ENCODE results near the gene LRRC32.

Gene LRRC32

DNA sequence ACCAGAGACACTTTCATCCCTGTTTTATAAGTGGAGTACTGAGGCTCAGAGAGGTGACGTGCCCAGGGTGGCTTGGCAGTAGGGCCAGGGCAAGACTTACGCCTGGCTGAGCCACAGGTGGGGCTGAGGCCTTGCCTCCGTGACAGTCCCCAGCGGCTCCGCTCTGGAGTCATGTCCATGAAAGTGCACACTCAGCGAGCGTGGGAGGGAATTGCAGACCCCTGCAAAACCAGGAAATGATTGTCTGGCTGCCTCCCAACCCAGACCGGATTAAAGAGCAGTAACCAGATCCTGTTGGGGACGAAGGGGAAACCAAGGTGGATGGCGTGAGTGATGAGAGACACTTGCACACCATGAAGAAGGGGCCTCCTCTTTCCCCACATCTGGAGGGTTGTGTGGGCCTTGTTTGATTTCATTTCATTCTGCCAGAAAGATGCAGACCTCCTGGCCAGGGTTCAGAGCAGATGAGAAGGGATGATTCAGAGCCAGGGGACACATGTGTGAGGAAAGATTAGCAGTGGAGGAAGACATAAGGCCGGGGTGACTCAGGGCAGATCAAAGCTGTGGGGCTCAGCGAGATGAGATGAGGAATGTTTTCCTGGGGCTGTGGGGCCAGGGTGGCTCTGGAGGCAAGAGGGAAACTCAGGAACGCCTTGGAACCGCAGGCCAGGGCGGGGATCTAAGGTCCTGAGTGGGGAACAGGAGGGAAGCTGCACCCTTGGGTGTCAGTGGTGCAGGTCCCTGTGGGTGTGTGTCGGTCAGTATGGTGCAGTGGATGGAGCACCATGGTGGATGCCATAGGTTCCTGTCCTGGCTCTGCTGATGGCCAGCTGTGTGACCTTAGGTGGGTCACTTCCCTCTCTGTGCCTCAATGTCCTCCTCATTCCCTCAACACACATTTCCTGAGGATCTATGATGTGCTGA, 29.9 kb upstream of the LRRC32 start:
- DNase-seq (ENCODE audit: low read depth, low spot score), result no peak

DNA sequence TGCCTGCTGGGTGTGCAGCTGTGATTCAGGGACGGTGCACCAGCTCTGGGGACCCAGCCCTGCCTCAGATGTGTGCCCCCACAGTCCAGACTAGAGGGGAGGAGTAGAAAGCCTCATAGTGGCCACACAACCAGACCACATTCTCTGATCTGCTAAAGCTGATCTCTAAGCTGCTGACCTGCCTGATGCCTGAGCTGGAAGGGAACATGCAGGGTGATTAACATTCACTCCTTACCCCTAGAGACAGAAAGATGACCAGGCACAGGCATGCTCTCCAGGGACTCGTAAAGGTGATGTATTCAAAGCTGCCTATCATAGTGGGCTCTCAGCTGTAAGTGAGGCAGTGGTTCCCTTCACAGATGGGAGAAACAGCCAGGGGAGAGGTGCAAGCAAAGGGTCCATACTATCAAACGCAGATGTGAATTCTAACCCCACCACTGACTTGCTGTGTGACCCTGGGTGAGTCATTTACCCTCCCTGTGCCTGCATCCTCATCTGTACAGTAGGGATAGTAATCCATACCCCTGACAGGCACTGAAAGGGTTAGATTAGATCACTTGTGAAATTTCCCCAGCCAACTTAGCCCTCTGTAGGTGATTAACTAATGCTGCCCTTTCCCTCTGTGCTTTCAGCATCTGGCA, 29.0 kb upstream of the LRRC32 start:
- DNase-seq (ENCODE audit: low read depth, low spot score), result no peak

DNA sequence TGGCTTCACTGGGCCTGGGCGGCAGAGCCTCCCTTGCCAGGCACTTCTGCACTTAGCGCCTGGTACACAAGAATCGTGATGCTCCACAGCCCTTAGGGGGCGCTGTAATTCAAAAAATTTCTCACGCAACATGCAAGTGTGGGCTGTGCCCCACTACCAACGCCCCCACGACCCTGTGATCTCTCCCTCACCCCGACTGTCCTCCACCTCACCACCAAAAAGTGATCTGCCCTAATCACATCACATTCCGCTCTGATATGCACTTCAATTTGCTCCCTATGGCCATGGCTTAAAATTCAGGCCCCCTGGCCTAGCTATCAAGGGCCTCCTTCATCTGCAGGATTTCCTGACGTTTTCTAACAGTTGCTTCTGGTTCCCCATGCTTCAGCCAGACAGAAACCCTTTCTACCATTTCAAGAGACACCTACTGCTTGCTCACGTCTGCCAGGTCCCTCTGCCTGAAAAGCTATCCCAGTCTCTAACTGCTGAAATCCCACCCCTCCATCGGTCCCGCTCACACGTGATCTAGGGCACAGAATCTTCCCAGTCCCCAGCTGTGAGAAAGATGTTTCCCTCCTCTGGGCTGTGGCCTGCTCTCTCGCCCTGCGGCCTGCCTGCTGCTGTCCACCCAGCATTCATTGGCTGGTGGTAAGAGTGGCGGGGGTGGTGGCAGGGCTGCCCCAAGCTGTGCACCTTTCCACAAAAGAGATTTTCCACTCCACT, 27.9 kb upstream of the LRRC32 start:
- no peak for DNase-seq (ENCODE audit: low read depth, low spot score)

DNA sequence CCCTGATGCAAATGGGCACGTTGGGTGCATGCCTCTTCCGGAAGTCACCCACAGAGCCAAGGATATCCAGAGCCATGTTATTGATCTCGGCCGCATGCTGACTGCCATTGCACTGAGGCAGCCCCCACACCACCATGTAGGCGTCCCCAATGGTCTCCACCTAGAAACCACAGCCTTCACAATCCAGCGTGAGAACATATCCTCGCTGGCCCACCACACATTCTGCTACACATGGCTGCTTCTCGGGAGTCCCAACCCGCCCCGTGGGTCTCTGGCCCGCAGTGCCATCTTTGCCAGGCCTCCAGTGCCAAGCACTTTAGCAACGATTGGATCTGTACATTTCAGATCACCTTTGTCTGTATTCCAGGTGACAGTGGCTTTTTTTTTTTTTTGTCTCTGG, 26.2 kb upstream of the LRRC32 start:
- DNase-seq (ENCODE audit: low read depth, low spot score), result no peak

DNA sequence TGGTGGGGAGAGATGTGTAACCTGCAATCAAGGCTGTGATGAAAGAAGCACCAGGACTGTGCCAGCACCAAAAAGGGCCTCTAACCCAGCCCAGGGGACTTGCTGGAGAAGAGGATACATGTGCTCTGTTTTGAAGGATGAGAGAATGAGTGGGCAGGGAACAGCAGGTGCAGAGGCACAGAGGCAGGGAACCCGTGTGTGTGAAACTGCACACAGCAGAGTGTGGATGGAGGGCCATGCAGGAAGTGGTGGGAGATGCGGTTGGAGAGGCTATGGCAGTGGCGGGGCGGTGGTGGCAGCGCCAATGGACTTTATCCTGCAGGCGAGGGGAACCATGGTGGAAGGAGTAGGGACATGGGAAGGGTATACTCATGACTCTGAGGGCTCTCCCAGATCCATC, 25.2 kb upstream of the LRRC32 start:
- DNase-seq (ENCODE audit: low read depth, low spot score), result no peak

DNA sequence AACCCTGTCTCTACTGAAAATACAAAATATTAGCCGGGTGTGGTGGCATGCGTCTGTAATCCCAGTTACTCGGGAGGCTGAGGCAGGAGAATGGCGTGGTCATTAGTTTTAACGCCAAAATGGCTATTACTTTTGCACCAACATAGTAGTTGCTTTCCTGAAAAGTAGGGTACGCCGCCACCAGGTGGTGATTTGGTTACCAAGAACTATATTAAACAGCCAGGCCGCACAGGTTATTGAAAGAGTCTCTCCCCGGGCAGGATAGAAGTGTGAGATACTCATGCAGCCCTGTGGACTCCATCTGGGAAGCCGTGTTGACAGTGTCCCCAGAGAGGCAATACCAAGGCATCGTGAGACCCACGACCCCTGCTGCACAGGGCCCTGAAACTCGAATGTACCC, 24.6 kb upstream of the LRRC32 start:
- no peak for DNase-seq (ENCODE audit: low read depth, low spot score)

DNA sequence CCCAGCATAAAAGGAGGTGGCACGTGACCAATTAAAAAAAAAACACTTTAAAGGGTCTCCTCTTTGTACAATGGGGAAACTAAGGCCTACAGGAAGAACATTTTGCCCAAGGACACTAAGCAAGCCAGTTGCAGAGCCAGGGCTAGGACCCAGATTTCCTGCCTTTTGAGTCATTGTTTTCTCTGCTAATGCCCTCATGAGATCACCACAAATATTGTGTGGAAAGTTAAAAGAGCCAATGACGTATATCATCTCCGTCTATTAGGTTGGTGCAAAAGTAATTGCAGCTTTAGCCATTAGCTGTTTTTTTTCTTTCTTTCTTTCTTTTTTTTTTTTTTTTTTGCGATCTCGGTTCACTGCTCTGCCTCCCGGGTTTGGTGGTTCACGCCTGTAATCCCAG, 24.1 kb upstream of the LRRC32 start:
- DNase-seq (ENCODE audit: low read depth, low spot score), result no peak

DNA sequence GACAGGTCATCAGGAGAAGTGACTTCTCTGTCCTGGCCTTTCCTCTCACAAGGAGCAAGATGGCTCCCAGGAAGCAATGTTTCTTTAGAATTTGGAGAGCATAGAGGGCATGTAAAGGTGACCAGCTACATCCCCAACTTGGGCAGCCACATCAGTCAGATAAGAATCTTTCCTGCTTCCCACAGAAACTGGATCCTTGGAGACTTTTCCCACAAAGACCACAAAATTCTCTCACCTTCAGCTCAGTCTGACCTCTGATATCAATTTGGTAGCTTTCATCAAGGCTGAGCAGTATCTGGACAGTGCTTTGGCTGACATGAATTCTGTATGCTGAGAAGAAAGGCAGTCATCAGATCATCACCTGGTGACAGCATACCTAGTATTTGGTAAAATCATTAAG, 23.3 kb upstream of the LRRC32 start:
- no peak for DNase-seq (ENCODE audit: low read depth, low spot score)

DNA sequence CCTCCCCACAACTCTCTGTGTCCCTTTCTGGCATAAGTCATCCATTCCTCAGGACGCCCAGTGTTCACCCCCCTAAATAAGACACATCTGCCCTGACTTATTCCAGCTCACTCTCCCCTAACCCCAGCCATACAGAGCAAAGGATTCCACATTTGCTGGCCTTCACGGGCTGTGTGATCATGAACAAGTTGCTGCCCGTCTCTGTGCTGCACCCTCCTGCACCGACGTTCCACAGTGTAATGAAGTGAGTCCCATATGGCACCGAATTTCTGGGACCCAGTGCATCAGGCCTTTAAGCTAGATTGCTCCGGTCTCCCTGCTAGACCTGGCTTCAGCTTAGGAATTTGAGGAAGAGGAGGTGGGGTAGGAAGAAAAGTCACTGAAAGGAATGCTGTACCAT, 22.4 kb upstream of the LRRC32 start:
- no peak for DNase-seq (ENCODE audit: low read depth, low spot score)

DNA sequence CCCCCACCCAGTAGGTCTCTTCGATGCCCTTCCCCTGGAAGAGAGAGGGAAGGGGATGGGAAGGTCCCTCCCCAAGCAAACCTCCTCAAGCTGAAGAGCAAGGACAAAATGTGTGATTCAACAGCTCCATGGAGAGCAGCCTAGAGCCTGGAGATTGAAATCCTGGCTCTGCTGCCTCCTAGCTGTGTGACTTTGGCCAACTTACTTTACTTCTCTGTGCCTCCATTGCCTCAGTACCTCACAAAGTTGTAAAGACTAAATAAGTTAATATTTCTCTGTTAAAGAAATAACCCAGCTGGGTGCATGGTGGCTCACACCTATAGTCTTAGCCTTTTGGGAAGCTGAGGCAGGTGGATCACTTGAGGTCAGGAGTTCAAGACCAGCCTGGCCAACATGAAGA, 21.1 kb upstream of the LRRC32 start:
- DNase-seq (ENCODE audit: low read depth, low spot score), result no peak

DNA sequence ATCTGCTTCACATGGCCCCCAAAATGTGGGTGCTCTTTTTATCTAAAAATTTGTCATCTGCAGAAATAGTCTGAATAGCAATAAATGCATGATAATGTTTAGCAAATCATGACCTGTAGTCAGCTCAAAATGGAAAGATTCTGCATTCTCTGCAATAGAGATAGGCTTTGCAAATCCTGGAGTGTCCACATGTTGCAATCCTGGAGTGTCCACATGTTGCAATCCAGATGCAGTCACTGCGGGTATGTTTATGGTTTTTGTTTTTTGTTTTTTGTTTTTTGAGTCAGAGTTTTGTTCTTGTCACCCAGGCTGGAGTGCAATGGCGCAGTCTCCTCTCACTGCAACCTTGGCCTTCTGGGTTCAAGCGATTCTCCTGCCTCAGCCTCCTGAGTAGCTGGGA, 20.2 kb upstream of the LRRC32 start:
- DNase-seq (ENCODE audit: low read depth, low spot score), result no peak

DNA sequence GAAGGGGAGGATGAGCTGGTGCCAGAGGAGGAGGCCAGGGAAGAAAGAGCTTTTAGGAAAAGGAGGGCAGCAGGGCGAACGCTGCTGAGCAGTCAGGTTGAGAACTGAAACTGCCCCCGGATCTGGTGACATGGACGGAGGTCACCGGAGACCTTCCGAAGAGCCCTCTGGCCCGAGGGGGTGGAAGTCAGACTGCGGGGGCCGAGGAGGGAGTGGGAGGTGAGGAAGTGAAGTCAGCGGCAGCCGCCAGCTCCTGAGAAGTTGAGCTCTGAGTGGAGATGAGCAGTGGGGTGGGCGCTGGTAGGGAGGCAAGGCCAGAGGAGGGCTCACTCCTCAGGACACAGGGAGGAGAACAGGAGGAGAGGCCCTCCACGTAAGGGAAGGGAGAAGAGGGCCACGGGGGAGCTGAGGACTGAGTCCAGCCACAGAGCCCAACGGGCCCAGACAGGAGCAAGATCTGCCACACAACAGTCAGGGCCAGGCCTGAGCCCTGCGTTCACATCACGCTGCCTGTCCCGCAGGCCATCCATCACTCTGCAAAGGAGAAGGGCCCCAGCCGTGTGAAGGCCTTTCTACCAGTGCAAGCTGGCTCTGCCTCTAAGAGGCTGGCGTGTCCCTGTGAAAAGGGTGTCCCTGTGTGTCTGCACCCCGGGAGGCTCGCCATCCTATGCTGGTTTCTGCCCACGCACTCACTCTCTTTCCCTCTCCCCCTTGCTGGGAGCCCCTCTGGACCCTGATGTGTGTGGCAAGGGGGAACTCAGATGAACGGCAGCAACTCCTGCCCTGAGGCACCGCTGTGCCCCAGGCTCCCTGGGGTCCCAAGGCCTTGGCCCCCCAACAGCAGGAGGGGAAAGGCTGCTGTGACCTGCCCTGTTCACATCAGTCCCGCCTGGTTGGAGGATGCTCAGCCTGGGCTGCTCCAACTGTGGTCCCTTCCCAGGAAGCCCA, 19.0 kb upstream of the LRRC32 start:
- DNase-seq (ENCODE audit: low read depth, low spot score), result no peak

DNA sequence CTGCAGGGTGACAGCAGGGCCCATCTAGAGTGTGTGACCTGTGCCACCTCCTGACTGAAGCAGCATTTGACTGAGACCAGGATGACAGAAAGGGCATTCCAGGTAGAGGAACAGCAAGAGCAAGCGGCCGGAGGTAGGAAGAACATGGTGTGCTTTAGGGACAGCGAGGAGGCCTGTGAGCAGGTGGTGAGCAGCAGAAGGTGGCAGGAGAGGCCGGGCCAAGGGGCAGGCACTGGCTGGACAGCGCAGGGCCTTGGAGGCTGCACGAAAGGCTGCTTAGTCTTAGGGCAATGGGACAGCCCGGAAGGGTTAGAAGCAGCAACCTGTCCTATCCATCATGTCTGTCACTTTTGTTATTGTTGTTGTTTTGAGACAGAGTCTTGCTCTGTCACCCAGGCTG, 17.6 kb upstream of the LRRC32 start:
- no peak for DNase-seq (ENCODE audit: low read depth, low spot score)

DNA sequence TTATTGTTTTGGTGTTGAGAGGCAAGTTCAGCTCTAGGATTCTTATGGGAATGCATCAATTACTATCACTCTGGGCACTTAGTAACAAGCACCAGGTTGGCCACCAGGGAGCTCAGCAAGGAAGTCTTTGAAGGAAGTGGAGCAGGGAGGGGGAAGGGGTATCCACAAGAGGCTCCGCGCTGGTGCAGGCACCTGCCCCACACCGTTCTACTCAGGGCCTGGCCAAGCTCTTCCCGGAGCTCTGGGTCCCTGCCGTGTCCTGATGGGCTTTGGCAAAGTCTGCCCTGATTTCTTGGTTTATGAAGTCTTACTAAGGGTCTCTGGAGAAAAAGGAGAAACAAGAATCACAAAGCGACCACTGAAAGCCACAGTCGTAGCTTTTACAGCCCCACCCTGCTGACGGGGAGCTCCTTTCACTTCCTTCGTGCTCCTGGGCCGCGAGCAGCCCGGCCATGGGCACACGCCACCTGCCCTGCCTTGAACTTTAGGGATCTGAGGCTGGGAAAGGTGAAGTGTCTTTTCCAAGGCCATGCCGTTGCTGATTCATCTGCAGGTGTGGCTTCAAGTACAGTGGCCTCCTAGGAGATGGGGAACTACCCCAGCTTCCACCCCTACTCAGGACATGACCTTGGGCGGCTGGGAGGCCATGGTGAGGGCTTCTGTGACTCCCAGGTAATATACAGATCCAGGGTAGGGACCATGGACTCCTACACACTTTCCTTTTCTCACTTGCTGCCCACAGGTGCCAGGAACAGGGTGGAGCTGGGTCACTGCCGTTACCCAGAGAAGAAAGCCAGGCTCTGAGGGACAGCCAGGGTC, 15.9 kb upstream of the LRRC32 start:
- DNase-seq (ENCODE audit: low read depth, low spot score), result no peak

DNA sequence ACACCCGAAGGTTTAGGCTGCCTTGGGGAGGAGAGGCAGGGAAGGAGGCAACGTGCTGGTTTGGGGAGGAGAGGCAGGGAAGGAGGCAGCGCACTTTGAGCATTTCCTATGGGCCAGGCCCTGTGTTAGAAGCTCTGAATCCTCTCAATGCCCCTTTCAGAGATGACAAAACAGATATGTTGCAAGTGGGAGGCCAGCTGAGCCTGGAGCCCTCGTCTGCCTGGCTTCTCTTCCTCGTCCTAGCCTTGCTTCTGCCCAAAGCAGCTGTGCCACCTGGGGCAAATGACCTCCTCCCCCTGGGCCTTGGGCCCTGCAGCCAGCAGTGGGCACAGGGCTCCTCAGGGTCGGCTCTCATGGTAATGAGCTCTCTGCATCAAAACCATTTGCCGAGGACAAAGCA, 15.3 kb upstream of the LRRC32 start:
- no peak for DNase-seq (ENCODE audit: low read depth, low spot score)

DNA sequence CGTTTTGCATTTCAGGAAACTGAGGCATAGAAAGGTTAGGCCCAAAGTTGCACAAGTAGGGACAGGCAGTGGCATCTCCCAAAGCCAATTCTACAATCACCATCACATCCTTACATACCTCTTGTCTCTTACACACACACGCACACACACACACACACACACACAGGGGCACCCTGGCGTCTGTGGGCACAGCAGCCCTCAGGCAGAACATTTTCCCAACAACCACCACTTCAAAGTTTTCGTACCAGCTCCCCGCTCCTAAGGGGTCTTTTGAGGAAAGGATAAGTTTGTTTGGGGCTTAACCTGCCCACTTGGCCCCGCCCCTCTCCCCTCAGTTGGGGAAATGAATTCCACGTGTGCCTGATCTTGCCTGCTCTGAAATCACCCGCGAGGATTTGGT, 14.7 kb upstream of the LRRC32 start:
- DNase-seq (ENCODE audit: low read depth, low spot score), result no peak

DNA sequence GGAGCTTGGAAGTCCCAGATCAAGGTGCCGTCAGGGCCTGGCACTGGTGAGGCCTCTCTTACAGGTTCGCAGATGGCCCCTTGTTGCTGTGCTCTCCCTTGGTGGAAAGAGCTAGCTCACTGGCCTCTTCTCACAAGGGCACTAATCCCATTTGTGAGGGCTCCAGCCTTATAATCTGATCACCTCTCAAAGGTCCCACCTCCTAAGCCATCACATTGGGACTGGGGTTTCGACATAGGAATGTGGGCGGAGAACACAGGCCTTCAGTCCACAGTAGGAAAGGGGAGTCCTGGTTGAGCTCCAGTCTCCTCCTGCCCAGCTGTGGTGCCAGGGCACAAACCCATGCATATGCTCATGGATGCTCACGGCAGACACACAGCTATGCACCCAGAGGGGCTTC, 14.0 kb upstream of the LRRC32 start:
- no peak for DNase-seq (ENCODE audit: low read depth, low spot score)

DNA sequence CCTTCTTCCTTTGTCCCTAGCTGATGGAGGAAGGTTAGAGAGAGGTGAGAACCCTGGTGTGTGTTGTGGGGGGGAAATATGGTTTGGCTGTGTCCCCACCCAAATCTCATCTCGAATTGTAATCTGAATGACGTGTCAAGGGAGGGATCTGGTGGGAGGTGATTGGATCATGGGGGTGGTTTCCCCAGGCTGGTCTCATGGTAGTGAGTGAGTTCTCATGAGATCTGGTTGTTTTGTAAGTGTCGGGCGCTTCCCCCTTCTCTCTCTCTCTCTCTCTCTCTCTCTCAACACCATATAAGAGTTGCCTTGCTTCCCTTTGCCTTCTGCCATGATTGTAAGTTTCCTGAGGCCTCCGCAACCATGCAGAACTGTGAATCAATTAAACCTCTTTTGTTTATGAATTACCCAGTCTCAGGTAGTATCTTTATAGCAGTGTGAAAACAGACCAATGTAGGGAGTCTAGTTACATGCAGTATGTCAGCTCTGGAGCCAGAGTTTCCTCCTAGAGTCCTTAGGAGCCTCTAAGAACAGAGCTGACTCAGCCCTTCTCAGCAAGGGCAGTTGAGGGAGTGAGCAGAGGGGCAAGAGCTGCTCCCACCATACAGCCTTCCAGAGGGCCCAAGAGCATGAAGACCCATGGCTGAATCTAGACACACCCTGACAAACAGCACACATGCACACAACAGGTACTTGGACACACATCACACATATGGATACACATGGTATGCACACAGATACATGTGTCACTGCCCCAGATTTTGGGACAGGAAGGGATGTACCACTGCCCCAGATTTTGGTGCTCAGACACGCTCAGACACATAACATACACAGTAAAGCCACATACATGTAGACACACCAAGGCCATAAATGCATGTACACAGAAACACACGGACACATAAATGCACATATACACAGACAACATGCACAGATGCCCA, 12.9 kb upstream of the LRRC32 start:
- no peak for DNase-seq (ENCODE audit: low read depth, low spot score)

DNA sequence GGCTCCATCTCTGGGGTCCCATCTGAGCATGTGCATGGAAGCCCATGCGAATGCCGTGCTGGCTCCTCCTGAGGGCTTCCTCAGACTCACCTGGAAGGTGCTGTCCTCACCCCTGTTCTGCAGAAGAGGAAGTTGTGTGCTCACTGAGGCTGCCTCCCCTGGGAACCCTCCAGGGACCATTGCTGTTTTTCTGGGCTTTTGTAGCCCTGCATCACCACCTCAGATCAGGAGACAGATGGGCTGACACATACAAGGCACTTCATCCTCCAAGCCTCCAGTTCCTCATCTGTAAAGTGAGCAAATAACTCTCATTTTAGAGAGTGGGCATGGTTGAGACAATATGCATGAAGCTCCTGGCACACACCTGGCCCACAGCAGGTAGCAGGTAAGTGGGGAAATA, 12.1 kb upstream of the LRRC32 start:
- DNase-seq (ENCODE audit: low read depth, low spot score), result no peak

DNA sequence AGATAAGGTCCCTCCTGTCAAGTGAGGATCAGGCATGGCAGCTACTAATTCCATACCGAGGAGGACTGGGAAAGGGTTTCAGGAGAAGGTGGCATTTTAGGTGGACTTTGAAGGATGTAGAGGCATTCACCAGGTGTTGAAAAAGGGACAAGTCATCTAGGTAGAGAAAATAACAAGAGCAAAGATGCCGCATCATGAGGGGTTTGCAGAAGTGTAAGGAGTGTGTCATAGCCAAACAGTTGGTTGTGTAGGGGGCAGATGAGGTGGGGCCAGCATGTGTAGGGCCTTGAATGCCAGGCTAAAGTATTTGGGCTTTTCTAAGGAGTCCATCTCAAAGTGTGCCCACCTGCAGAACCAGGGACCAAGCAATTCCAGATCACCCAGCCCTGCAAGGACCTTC, 11.6 kb upstream of the LRRC32 start:
- no peak for DNase-seq (ENCODE audit: low read depth, low spot score)
